Astrocyte (in vitro differentiated cells and primary cell): ENCODE data around the gene CNTNAP2. TPM values are rescaled to one million over a fixed set of nuclear protein-coding genes. Genes with fewer than 3 reads are reported as not detected.

Experiments
- DNase-seq: peaks from one replicate; pipeline ENCODE4 v3.0.0-alpha.2; 2010; ENCODE audit warnings: low read depth
- FAIRE-seq: peaks from 2 replicates; lab custom pipeline; 2011; peaks lifted over from hg19 to GRCh38; lab: Jason Lieb, UNC
- H2AFZ ChIP-seq: 2 replicates; pipeline ENCODE4 v1.6.0; 2012; ENCODE audit warnings: low read depth, low read length, inconsistent platforms
- H3K27ac ChIP-seq: 2 replicates; pipeline ENCODE4 v1.5.1; 2011; ENCODE audit warnings: low read depth, low read length, inconsistent platforms
- H3K27me3 ChIP-seq: 2 replicates; pipeline ENCODE4 v1.6.0; 2011; ENCODE audit warnings: low read length, inconsistent platforms; ENCODE audit not compliant: insufficient read depth
- H3K36me3 ChIP-seq: 2 replicates; pipeline ENCODE4 v1.5.1; 2011; ENCODE audit warnings: low read length, inconsistent platforms; ENCODE audit not compliant: insufficient read depth
- H3K4me1 ChIP-seq: 2 replicates; pipeline ENCODE4 v1.5.1; 2011; ENCODE audit warnings: low read length, inconsistent platforms; ENCODE audit not compliant: insufficient read depth
- H3K4me2 ChIP-seq: 2 replicates; pipeline ENCODE4 v1.6.0; 2012; ENCODE audit warnings: low read length, inconsistent platforms
- H3K4me3 ChIP-seq: 2 replicates; pipeline ENCODE4 v1.5.1; 2011; ENCODE audit warnings: low read depth, mild to moderate bottlenecking, low read length, inconsistent platforms; ENCODE audit not compliant: insufficient read depth
- H3K79me2 ChIP-seq: 2 replicates; pipeline ENCODE4 v1.6.0; 2012; ENCODE audit warnings: mild to moderate bottlenecking, low read length, inconsistent platforms; ENCODE audit not compliant: insufficient read depth
- H3K9ac ChIP-seq: 2 replicates; pipeline ENCODE4 v1.6.0; 2012; ENCODE audit warnings: mild to moderate bottlenecking, low read length, inconsistent platforms
- H3K9me3 ChIP-seq: 2 replicates; pipeline ENCODE4 v1.5.1; 2012; ENCODE audit warnings: low read depth, mild to moderate bottlenecking, low read length, inconsistent platforms; ENCODE audit not compliant: insufficient read depth
- H4K20me1 ChIP-seq: 2 replicates; pipeline ENCODE4 v1.6.0; 2012; ENCODE audit warnings: low read length, inconsistent platforms; ENCODE audit not compliant: insufficient read depth
- H3K27ac Mint-ChIP-seq: one replicate; pipeline ENCODE4 v1.8.0; 2021; ENCODE audit warnings: mild to moderate bottlenecking, mixed read lengths; ENCODE audit not compliant: unreplicated experiment
- H3K27me3 Mint-ChIP-seq: one replicate; pipeline ENCODE4 v1.8.0; 2021; ENCODE audit warnings: low read depth, mixed read lengths; ENCODE audit not compliant: unreplicated experiment
- H3K36me3 Mint-ChIP-seq: one replicate; pipeline ENCODE4 v1.8.0; 2021; ENCODE audit warnings: low read depth, mixed read lengths; ENCODE audit not compliant: unreplicated experiment
- H3K4me1 Mint-ChIP-seq: one replicate; pipeline ENCODE4 v1.8.0; 2021; ENCODE audit warnings: low read depth, mixed read lengths; ENCODE audit not compliant: unreplicated experiment
- H3K4me3 Mint-ChIP-seq: one replicate; pipeline ENCODE4 v1.8.0; 2021; ENCODE audit warnings: mild to moderate bottlenecking, moderate library complexity, mixed read lengths; ENCODE audit not compliant: unreplicated experiment
- H3K9me3 Mint-ChIP-seq: one replicate; pipeline ENCODE4 v1.8.0; 2021; ENCODE audit warnings: mild to moderate bottlenecking, mixed read lengths; ENCODE audit not compliant: unreplicated experiment
- EZH2 ChIP-seq: IDR thresholded peaks from 2 replicates; pipeline ENCODE4 v1.6.1; 2012; ENCODE audit warnings: mild to moderate bottlenecking, low read length, inconsistent platforms; ENCODE audit not compliant: insufficient read depth
- total RNA-seq: library from RNA; stranded (reverse); gene quantifications from 2 replicates; pipeline ENCODE4 v1.2.1, GENCODE V29; 2021
- TF ChIP-seq, protein P1 (sequence below): IDR thresholded peaks from 2 replicates; pipeline ENCODE4 v1.5.1; 2011; ENCODE audit warnings: low read depth, mild to moderate bottlenecking, inconsistent platforms, low read length, moderate library complexity; ENCODE audit not compliant: insufficient read depth

CNTNAP2 gene
- total RNA-seq, 1 donor from 2014 or later, result 20.0 TPM

DNA sequence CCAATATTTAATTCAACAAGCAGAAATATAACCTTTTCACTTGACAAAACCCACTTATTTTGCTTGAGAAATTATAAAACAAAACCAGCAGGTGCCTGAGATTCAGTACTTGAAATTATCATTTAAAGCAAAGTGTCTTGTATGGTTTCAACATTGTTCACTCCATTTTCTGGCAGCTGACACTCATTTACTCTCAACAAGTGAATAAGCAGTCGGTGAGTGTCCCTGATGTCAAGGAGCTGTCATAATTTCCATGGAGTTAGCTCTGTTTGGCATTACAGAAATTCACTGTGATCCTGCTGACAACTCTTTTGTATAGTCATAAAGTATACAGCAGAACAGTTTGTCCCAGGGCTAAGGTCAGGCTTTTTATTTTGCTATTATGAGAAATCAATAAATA lies 490.0 kb downstream of the CNTNAP2 start:
- Histone ChIP-seq H3K4me1 (no peaks in the 10 kb centered on the region), H3K36me3 (no peaks in the 10 kb centered on the region), H3K9me3 (no peaks in the 10 kb centered on the region), H2AFZ (no peak overlapping the region), H3K4me2 (no peak overlapping the region), H4K20me1 (no peaks in the 10 kb centered on the region), H3K9ac (no peak overlapping the region), H3K79me2 (no peaks in the 10 kb centered on the region), H3K4me3 (no peak overlapping the region), H3K27ac (no peak overlapping the region), H3K27me3 (no peaks in the 10 kb centered on the region)
- FAIRE-seq (no peak), DNase-seq (no peak)
- no peak overlapping the region for H3K4me3 Mint-ChIP-seq
- H3K27me3 Mint-ChIP-seq, result no peaks in the 10 kb centered on the region
- H3K9me3 Mint-ChIP-seq, result no peaks in the 10 kb centered on the region
- no peaks in the 10 kb centered on the region for H3K4me1 Mint-ChIP-seq
- H3K27ac Mint-ChIP-seq, result no peak overlapping the region
- no peak for TF ChIP-seq EZH2
- TF ChIP-seq, protein P1, sequence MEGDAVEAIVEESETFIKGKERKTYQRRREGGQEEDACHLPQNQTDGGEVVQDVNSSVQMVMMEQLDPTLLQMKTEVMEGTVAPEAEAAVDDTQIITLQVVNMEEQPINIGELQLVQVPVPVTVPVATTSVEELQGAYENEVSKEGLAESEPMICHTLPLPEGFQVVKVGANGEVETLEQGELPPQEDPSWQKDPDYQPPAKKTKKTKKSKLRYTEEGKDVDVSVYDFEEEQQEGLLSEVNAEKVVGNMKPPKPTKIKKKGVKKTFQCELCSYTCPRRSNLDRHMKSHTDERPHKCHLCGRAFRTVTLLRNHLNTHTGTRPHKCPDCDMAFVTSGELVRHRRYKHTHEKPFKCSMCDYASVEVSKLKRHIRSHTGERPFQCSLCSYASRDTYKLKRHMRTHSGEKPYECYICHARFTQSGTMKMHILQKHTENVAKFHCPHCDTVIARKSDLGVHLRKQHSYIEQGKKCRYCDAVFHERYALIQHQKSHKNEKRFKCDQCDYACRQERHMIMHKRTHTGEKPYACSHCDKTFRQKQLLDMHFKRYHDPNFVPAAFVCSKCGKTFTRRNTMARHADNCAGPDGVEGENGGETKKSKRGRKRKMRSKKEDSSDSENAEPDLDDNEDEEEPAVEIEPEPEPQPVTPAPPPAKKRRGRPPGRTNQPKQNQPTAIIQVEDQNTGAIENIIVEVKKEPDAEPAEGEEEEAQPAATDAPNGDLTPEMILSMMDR, result no peak
- H3K36me3 Mint-ChIP-seq, result no peaks in the 10 kb centered on the region

DNA sequence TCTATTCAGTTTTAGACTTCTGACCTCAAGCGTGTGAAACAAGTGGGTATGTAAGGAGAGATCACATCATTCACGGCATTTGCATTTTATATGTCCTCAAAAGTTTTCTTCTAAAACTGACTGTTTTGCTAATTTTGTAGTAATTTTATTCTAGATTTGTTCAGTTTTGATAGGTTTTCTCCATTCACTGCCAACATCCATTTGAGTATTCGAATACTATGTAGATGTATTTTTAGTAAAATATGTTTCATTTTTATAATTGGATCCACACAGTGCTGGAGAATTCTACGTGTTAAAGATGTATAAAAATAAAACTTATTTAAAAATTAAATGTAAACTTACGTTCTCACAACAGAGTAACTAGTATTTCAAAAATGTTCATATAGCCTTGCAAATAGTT lies 503.0 kb downstream of the CNTNAP2 start:
- no peaks in the 10 kb centered on the region for H3K9me3 ChIP-seq
- H3K79me2 ChIP-seq, result no peaks in the 10 kb centered on the region
- H2AFZ ChIP-seq, result no peak overlapping the region
- Mint-ChIP-seq H3K36me3 (no peaks in the 10 kb centered on the region), H3K27ac (no peak overlapping the region), H3K4me3 (no peak overlapping the region), H3K9me3 (no peaks in the 10 kb centered on the region), H3K27me3 (no peaks in the 10 kb centered on the region), H3K4me1 (no peaks in the 10 kb centered on the region)
- H3K27me3 ChIP-seq, result no peaks in the 10 kb centered on the region
- TF ChIP-seq, protein P1, result no peak
- TF ChIP-seq EZH2, result no peak
- no peak overlapping the region for H3K9ac ChIP-seq
- H3K27ac ChIP-seq, result no peak overlapping the region
- H3K4me2 ChIP-seq, result no peak overlapping the region
- no peaks in the 10 kb centered on the region for H4K20me1 ChIP-seq
- no peaks in the 10 kb centered on the region for H3K36me3 ChIP-seq
- no peaks in the 10 kb centered on the region for H3K4me1 ChIP-seq
- DNase-seq, result no peak
- FAIRE-seq, result no peak
- H3K4me3 ChIP-seq, result no peak overlapping the region

DNA sequence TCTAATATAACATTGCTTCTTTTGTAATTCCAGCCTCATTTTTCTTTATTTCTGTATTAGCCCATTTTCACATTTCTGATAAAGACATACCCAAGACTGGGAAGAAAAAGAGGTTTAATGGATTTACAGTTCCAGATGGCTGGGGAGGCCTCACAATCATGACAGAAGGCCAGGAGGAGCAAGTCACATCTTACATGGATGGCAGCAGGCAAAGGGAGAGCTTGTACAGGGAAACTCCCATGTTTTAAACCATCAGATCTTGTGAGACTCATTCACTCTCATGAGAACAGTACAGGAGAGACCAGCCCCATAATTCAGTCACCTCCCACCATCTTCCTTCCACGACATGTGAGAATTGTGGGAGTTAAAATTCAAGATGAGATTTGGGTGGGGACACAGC lies 510.3 kb downstream of the CNTNAP2 start:
- Mint-ChIP-seq H3K4me1 (no peaks in the 10 kb centered on the region), H3K36me3 (peaks cover 2% of the 10 kb centered on the region), H3K4me3 (no peak overlapping the region), H3K27ac (no peak overlapping the region), H3K9me3 (no peaks in the 10 kb centered on the region), H3K27me3 (peaks cover 1% of the 10 kb centered on the region)
- Histone ChIP-seq H3K9me3 (no peaks in the 10 kb centered on the region), H2AFZ (no peak overlapping the region), H3K9ac (no peak overlapping the region), H3K4me1 (no peaks in the 10 kb centered on the region), H4K20me1 (no peaks in the 10 kb centered on the region), H3K79me2 (no peaks in the 10 kb centered on the region), H3K27me3 (no peaks in the 10 kb centered on the region), H3K4me3 (no peak overlapping the region), H3K27ac (no peak overlapping the region), H3K4me2 (no peak overlapping the region), H3K36me3 (no peaks in the 10 kb centered on the region)
- DNase-seq (no peak), FAIRE-seq (no peak)
- TF ChIP-seq, protein P1, result no peak
- TF ChIP-seq EZH2, result no peak
